Erythroblast (primary cell): Measurements from ENCODE around the gene CFAP410.
"Not testable (repeated sequence)": the region's sequence is repeated elsewhere in the genome, so short reads cannot be mapped to it uniquely, and the experiment has no call there.

Experiments used
- GATA1 ChIP-seq: IDR thresholded peaks from 2 replicates; pipeline ENCODE4 v1.6.1; 2011; ENCODE audit warnings: low read depth, mild to moderate bottlenecking, control low read depth, low read length, moderate library complexity
- POLR2A ChIP-seq: IDR thresholded peaks from 2 replicates; pipeline ENCODE4 v1.6.1; 2011; ENCODE audit warnings: mild to moderate bottlenecking, low read length

DNA sequence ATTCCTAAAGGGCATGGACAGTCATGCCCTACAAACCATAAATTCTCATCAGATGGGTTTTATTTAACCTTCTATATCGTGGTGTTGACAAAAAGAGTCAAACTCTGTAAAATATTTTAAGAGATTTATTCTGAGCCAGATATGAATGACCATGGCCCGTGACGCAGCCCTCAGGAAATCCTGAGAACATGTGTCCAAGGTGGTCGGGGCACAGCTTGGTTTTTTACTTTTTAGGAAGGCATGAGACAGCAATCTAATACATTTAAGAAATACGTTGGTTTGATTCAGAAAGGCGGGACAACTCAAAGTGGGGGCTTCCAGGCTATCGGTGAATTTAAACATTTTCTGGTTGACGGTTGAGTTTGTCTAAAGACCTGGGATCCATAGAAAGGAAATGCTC is 3.8 kb upstream of the CFAP410 start:
- not testable (repeated sequence) for TF ChIP-seq POLR2A, GATA1
